ENCODE measurements around the gene TP73.

DNA sequence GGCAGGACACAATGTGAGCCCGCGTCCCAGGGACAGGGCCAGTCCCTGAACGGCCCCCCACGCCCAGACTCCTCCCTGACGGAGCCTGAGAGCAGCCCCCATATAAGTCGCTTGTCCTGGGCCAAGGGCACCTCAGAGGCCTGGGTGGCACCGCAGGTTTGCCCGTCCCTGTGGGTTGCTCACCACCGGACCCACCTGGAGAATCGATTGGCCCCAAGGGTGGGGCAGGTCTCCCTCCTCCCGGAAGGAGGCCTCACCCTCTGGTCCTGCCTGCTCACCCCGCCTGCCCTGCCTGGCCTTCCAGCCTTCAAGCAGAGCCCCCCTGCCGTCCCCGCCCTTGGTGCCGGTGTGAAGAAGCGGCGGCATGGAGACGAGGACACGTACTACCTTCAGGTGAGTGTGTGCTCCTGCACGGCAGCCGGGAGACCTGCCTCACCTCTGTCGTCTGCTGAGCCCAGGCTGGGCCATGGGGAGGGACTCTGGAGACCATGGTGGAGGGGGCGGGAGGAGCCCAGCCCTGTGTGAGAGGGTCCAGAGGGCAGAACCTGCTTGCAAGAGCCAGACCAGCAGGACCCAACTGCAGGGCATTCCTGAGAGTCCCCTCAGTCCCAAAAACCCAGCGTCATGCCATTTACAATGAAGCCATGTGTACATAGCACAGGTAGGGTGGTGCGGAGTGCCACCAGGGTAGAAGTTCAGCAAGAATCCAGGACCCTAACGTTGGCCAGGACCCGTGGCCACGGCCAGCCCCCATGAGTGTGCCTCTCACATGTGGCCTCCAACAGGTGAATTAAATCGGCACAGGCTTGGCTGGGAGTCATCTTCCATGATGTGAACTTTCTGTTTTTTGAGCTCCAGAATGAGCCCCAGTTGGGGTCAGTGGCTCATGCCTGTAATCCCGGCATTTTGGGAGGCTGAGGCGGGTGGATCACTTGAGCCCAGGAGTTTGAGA lies 75.8 kb downstream of the TP73 start:
- TF ChIP-seq, protein P1, sequence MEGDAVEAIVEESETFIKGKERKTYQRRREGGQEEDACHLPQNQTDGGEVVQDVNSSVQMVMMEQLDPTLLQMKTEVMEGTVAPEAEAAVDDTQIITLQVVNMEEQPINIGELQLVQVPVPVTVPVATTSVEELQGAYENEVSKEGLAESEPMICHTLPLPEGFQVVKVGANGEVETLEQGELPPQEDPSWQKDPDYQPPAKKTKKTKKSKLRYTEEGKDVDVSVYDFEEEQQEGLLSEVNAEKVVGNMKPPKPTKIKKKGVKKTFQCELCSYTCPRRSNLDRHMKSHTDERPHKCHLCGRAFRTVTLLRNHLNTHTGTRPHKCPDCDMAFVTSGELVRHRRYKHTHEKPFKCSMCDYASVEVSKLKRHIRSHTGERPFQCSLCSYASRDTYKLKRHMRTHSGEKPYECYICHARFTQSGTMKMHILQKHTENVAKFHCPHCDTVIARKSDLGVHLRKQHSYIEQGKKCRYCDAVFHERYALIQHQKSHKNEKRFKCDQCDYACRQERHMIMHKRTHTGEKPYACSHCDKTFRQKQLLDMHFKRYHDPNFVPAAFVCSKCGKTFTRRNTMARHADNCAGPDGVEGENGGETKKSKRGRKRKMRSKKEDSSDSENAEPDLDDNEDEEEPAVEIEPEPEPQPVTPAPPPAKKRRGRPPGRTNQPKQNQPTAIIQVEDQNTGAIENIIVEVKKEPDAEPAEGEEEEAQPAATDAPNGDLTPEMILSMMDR (IDR thresholded peaks at IDR 0.05): no peak
- no peak for TF ChIP-seq POLR2A (IDR thresholded peaks at IDR 0.05)
